ENCODE data around the gene NDUFS3.

- no peak for TF ChIP-seq EZH2 (IDR thresholded peaks at IDR 0.05; ENCODE audit: insufficient read depth, poor library complexity, severe bottlenecking)
- TF ChIP-seq EZH2phosphoT487 (IDR thresholded peaks at IDR 0.05; ENCODE audit: insufficient read depth, low read depth), result no peak
These were observed 21.0 kb downstream of the NDUFS3 start for GRCh38 chr11:47599902-47600301.

Measured in GM23248 (cell line).